Activated naive CD4-positive, alpha-beta T cell treated with anti-CD3 and anti-CD28 coated beads, Interleukin-2, amount 10 ng/mL, durations not matched to agents 7 days and 5 days (primary cell): ENCODE results near the gene MYO1E.
A peak's percentile ranks its signal among the peaks of the same experiment; 100 is the strongest.

ENCODE experiments used
- CTCF ChIA-PET: fragments of 350-600 bp; sonication (Branson Sonifier 250); formaldehyde crosslinking; loops from one replicate; lab custom pipeline; 2021; ENCODE audit warnings: antibody characterized with exemption; lab: Charles Lee
- DNase-seq: peaks from one replicate; pipeline ENCODE4 v3.0.0-alpha.2; 2020
- H3K27ac Mint-ChIP-seq: one replicate; pipeline ENCODE4 v1.8.0; 2021; ENCODE audit warnings: mild to moderate bottlenecking, moderate library complexity, mixed read lengths
- H3K27me3 Mint-ChIP-seq: one replicate; pipeline ENCODE4 v1.8.0; 2021; ENCODE audit warnings: mild to moderate bottlenecking, mixed read lengths
- H3K36me3 Mint-ChIP-seq: one replicate; pipeline ENCODE4 v1.8.0; 2021; ENCODE audit warnings: mixed read lengths
- H3K4me1 Mint-ChIP-seq: one replicate; pipeline ENCODE4 v1.8.0; 2021; ENCODE audit warnings: mixed read lengths
- H3K4me3 Mint-ChIP-seq: one replicate; pipeline ENCODE4 v1.8.0; 2021; ENCODE audit warnings: mild to moderate bottlenecking, moderate library complexity, mixed read lengths
- H3K9me3 Mint-ChIP-seq: one replicate; pipeline ENCODE4 v1.8.0; 2021; ENCODE audit warnings: mixed read lengths

The MYO1E gene

GRCh38 chr15:59307165-59307537, 65.5 kb downstream of the MYO1E start:
- H3K4me1 Mint-ChIP-seq = peaks cover 7% of the 10 kb centered on the region
- peaks cover 46% of the 10 kb centered on the region for H3K27me3 Mint-ChIP-seq
- peaks cover 2% of the 10 kb centered on the region for H3K36me3 Mint-ChIP-seq
- CTCF ChIA-PET = no interaction called here
- H3K4me3 Mint-ChIP-seq = no peak overlapping the region
- H3K27ac Mint-ChIP-seq = no peak overlapping the region
- H3K9me3 Mint-ChIP-seq = no peaks in the 10 kb centered on the region
- no peak for DNase-seq

GRCh38 chr15:59306520-59307164, 66.0 kb downstream of the MYO1E start:
- peaks cover 8% of the 10 kb centered on the region for H3K4me1 Mint-ChIP-seq
- peaks cover 41% of the 10 kb centered on the region for H3K27me3 Mint-ChIP-seq
- CTCF ChIA-PET = no interaction called here
- no peak for DNase-seq
- H3K27ac Mint-ChIP-seq = no peak overlapping the region
- peaks cover 5% of the 10 kb centered on the region for H3K36me3 Mint-ChIP-seq
- no peaks in the 10 kb centered on the region for H3K9me3 Mint-ChIP-seq
- H3K4me3 Mint-ChIP-seq = no peak overlapping the region

- Mint-ChIP-seq H3K36me3 (peaks cover 11% of the 10 kb centered on the region), H3K4me3 (no peak overlapping the region), H3K9me3 (no peaks in the 10 kb centered on the region), H3K4me1 (peaks cover 26% of the 10 kb centered on the region), H3K27me3 (peaks cover 24% of the 10 kb centered on the region), H3K27ac (no peak overlapping the region)
- CTCF ChIA-PET = interaction anchor here (0.6 kb wide), 1 partner anchor 1266 kb away, joined by 3 read pairs; no protein-coding TSS in a partner anchor
- DNase-seq = no peak
Measured at GRCh38 chr15:59304807-59305206, 67.9 kb downstream of the MYO1E start.

- DNase-seq = no peak
- Mint-ChIP-seq H3K9me3 (no peaks in the 10 kb centered on the region), H3K27me3 (peaks cover 19% of the 10 kb centered on the region), H3K27ac (no peak overlapping the region), H3K36me3 (peaks cover 11% of the 10 kb centered on the region), H3K4me1 (peaks cover 32% of the 10 kb centered on the region), H3K4me3 (no peak overlapping the region)
- CTCF ChIA-PET = interaction anchor here (0.6 kb wide), 1 partner anchor 1266 kb away, joined by 3 read pairs; no protein-coding TSS in a partner anchor
Measured at GRCh38 chr15:59304034-59304795, 68.5 kb downstream of the MYO1E start.

- Mint-ChIP-seq H3K27me3 (peaks cover 15% of the 10 kb centered on the region), H3K4me1 (peaks cover 37% of the 10 kb centered on the region), H3K9me3 (no peaks in the 10 kb centered on the region), H3K4me3 (no peak overlapping the region), H3K36me3 (peaks cover 11% of the 10 kb centered on the region), H3K27ac (no peak overlapping the region)
- DNase-seq = no peak
- CTCF ChIA-PET = no interaction called here
Measured at GRCh38 chr15:59303633-59304032, 69.0 kb downstream of the MYO1E start.

GRCh38 chr15:59303136-59303535, 69.5 kb downstream of the MYO1E start:
- peaks cover 14% of the 10 kb centered on the region for H3K36me3 Mint-ChIP-seq
- H3K4me3 Mint-ChIP-seq = no peak overlapping the region
- H3K4me1 Mint-ChIP-seq = peaks cover 42% of the 10 kb centered on the region
- peaks cover 14% of the 10 kb centered on the region for H3K27me3 Mint-ChIP-seq
- CTCF ChIA-PET = no interaction called here
- H3K9me3 Mint-ChIP-seq = no peaks in the 10 kb centered on the region
- no peak for DNase-seq
- H3K27ac Mint-ChIP-seq = no peak overlapping the region

GRCh38 chr15:59301527-59301926, 71.1 kb downstream of the MYO1E start:
- Mint-ChIP-seq H3K27ac (peak overlapping the region; percentile 68), H3K27me3 (peaks cover 9% of the 10 kb centered on the region), H3K4me3 (no peak overlapping the region), H3K4me1 (peaks cover 49% of the 10 kb centered on the region), H3K9me3 (no peaks in the 10 kb centered on the region), H3K36me3 (peaks cover 14% of the 10 kb centered on the region)
- CTCF ChIA-PET = no interaction called here
- no peak for DNase-seq

- no peak for DNase-seq
- Mint-ChIP-seq H3K36me3 (peaks cover 14% of the 10 kb centered on the region), H3K27ac (peak overlapping the region; percentile 85), H3K9me3 (no peaks in the 10 kb centered on the region), H3K4me1 (peaks cover 53% of the 10 kb centered on the region), H3K27me3 (peaks cover 12% of the 10 kb centered on the region), H3K4me3 (no peak overlapping the region)
- CTCF ChIA-PET = interaction anchor here (0.8 to 1.6 kb wide), 2 partner anchors 9 to 529 kb away, joined by 3 read pairs; no protein-coding TSS in a partner anchor
Measured at GRCh38 chr15:59300618-59301139, 72.0 kb downstream of the MYO1E start.

GRCh38 chr15:59299929-59300617, 72.6 kb downstream of the MYO1E start:
- Mint-ChIP-seq H3K4me3 (peak overlapping the region; percentile 22), H3K27me3 (peaks cover 11% of the 10 kb centered on the region), H3K27ac (peak overlapping the region; percentile 85), H3K36me3 (peaks cover 14% of the 10 kb centered on the region), H3K4me1 (peaks cover 51% of the 10 kb centered on the region), H3K9me3 (no peaks in the 10 kb centered on the region)
- CTCF ChIA-PET = interaction anchor here (0.8 to 1.6 kb wide), 2 partner anchors 9 to 528 kb away, joined by 3 read pairs; no protein-coding TSS in a partner anchor
- DNase-seq = peak; percentile 81

- peaks cover 14% of the 10 kb centered on the region for H3K36me3 Mint-ChIP-seq
- no peak overlapping the region for H3K27ac Mint-ChIP-seq
- H3K4me3 Mint-ChIP-seq = no peak overlapping the region
- peaks cover 51% of the 10 kb centered on the region for H3K4me1 Mint-ChIP-seq
- CTCF ChIA-PET = no interaction called here
- H3K27me3 Mint-ChIP-seq = peaks cover 17% of the 10 kb centered on the region
- DNase-seq = no peak
- H3K9me3 Mint-ChIP-seq = no peaks in the 10 kb centered on the region
Measured at GRCh38 chr15:59298854-59299250, 73.8 kb downstream of the MYO1E start.

- CTCF ChIA-PET = no interaction called here
- peak; percentile 34 for DNase-seq
- peaks cover 11% of the 10 kb centered on the region for H3K36me3 Mint-ChIP-seq
- peaks cover 14% of the 10 kb centered on the region for H3K27me3 Mint-ChIP-seq
- H3K9me3 Mint-ChIP-seq = no peaks in the 10 kb centered on the region
- H3K27ac Mint-ChIP-seq = peak overlapping the region; percentile 15
- no peak overlapping the region for H3K4me3 Mint-ChIP-seq
- peaks cover 48% of the 10 kb centered on the region for H3K4me1 Mint-ChIP-seq
Measured at GRCh38 chr15:59298225-59298853, 74.3 kb downstream of the MYO1E start.

- H3K27ac Mint-ChIP-seq = no peak overlapping the region
- CTCF ChIA-PET = no interaction called here
- no peak overlapping the region for H3K4me3 Mint-ChIP-seq
- H3K27me3 Mint-ChIP-seq = peaks cover 21% of the 10 kb centered on the region
- DNase-seq = no peak
- H3K36me3 Mint-ChIP-seq = peaks cover 4% of the 10 kb centered on the region
- H3K9me3 Mint-ChIP-seq = no peaks in the 10 kb centered on the region
- H3K4me1 Mint-ChIP-seq = peaks cover 41% of the 10 kb centered on the region
Measured at GRCh38 chr15:59296181-59296617, 76.5 kb downstream of the MYO1E start.

- H3K27me3 Mint-ChIP-seq = peaks cover 29% of the 10 kb centered on the region
- H3K27ac Mint-ChIP-seq = no peak overlapping the region
- no peaks in the 10 kb centered on the region for H3K9me3 Mint-ChIP-seq
- CTCF ChIA-PET = no interaction called here
- no peak overlapping the region for H3K4me3 Mint-ChIP-seq
- DNase-seq = no peak
- peaks cover 3% of the 10 kb centered on the region for H3K36me3 Mint-ChIP-seq
- peaks cover 36% of the 10 kb centered on the region for H3K4me1 Mint-ChIP-seq
Measured at GRCh38 chr15:59295261-59296001, 77.2 kb downstream of the MYO1E start.
